Putamen (tissue), 1 donor: ENCODE measurements around the gene KATNA1.
"Not testable (repeated sequence)": the region's sequence is repeated elsewhere in the genome, so short reads cannot be mapped to it uniquely, and the experiment has no call there.

Experiments used
- DNase-seq: peaks from one replicate; pipeline ENCODE4 v3.0.0-alpha.2; 2016; ENCODE audit warnings: low spot score

The KATNA1 gene

DNA sequence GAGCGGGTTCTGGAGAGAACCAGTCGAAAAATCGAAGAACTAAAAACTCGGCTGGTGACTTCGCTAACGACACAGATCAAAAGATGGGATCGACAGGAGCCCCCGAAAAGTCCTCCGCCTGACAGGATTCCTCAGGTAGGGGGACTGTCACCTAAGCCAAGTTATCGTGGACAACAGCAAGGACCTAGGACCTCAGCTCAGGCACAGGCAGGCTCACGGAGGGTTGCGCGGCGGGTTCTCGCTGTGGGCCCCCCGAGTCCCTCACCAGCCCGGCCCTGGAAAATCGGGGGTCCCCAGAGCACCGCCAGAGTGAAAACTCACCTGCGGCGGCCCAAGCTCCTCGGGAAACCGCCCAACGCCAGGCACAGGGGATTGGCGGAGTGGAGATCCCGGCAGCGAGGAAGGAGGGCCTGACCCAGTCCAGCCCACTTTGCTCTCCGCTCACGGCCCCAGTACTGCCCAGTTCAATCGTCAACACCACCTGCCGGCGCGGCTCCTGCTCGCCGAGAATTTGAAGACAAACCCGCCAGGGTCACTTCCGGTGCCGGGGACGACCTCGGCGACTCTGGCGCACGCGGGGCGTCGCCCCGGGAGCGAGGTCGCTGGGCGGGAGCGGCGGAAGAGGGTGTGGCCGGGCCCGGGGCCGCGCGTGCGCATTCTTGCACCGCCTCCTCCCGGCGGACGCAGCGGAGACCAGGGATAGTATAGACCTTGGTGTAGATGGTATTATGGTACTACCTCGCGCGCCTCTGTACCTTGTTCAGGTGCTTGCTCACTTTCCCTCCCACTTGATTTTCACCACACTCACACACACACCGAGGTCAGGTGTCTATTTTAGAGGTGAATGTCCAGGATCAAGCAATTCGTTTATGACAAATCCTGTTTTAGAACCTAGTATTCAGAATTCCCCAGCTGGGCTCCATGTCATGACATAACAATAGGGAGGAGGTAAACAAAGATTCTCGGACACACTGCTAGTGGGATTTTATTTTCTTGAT lies at the start of gene KATNA1:
Gene KATNA1 (minus strand): TSS at position 567 of the 998 bp plus-strand sequence. CDS start 10,167 bp downstream, outside the sequence.
- peak; percentile 83 for DNase-seq

DNA sequence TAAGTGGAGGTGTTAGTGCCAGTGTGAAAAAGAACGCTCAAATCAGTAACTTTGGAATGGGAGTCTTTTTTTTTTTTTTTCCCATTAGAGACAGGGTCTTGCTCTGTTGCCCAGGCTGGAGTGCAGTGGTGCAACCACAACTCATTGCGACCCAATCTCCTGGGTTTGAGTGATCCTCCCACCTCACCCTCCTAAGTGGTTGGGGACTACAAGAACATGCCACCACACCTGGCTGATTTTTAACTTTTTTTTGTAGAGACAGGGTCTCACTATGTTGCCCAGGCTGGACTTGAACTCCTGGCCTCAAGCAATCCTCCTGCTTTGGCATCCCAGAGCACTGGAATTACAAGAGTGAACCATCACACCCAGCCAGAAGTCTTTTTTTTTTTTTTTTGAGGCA lies 49.7 kb upstream of the KATNA1 start:
- no peak for DNase-seq

DNA sequence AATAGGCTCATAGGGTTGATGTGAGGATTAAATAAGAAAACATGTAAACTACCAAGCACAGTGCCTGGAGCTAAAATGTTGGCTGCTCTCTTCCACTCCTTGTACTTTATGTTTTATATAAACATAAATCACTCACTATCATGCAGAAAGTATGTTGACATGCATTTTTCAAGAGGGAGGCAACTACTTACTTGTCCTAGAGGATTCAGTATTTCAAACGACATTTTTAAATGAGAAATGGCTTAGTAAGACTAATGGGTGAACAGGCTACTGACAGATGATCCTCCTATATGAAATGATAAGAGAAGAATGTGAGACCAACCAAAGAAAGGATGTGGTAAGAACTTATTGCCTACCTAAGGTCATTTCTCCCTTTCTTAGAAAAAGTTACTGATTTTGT lies 48.4 kb upstream of the KATNA1 start:
- DNase-seq, result no peak

DNA sequence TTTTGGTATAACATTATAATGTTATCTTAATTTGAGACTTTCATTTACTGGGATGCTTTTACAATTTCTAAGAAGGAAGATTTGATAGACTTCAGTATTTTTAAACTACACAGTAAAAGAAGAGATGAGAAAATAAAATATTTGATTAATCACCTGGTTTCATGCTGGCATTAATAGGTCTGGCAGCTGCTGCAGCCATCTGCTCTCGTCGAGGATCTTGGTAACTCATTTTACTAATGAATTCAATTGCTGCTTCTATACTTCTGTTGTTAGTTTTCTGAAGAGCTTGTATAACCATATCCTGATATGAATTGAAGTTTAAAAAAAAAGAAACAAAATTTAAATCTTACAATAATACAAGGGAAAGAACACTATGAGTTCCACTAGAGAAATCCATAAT lies 46.4 kb upstream of the KATNA1 start:
- DNase-seq, result no peak

DNA sequence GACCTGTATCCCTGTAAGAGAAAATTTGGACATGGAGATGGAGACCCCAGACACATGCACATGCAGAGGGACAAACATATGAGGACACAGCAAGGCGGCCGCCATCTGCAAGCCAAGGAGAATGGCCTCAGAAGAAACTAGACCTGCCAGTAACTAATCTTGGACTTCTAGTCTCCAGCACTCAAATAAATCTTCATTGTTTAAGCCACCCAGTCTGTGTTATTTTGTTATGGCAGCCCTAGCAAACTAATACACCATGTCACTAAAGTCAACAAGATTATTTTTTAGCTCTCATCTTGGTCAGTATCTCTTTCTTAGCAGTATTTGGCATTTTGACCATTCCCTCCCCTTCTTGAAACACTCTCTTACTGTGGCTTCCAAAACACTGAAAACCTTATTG lies 42.7 kb upstream of the KATNA1 start:
- no peak for DNase-seq

DNA sequence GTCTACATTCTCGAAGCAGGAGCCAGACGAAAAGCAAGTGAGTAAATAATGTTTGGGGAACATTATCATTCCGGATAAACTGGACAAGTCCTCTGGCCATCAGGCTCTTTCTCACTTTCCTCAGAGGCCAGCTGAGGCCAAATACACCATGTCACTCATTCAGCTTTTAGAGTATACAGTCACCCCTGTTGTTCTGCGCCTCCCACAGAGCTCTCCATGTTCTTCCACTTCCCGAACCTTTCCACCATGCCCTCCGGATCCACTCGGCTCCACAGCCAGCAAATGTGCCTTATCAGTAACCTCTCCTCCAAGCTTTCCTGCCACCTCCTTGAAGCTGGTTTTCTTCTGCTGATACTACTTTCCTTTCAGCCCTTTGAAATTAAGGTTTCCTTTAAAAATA lies 37.7 kb upstream of the KATNA1 start:
- no peak for DNase-seq

DNA sequence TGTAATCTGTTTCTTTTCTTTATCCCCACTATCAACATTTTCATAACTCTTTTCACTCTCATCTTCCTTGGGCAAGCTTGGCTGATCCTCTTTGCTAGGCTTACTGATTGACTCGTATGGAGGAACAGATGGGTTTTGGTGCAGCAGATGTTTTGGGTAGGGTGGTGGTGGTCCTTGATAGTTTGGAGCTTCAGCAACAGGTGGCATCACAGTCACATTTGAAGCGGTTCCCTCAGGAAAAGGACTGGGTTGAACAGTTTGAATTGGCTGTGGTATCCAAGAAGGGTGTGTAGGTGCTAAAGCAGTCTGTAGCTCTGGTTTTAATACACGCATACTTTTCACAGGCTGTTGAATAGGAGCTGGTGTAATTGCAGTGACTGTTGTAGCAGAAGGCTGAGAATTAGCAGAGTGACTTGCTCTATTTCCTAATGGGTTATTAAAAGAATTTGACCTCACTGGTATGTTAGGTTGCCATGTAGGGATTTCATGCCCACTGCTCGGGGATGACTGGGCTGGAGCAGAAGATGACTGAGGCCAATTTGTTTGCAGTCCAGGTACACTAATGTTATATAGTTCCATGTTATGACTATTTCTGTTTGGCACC lies 34.8 kb upstream of the KATNA1 start:
- DNase-seq, result no peak

DNA sequence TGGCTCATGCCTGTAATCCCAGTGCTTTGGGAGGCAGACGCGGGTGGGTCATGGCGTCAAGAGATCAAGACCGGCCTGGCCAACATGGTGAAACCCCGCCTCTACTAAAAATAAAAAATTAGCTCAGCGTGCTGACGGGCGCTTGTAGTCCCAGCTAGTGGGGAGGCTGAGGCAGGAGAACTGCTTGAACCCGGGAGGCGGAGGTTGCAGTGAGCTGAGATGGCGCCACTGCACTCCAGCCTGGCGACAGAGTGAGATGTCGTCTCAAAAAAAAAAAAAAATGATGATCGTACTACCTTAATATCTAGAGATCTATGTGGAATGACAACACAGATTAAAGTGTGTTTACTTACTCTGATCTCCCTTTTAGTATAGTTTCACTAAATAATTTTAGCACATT lies 33.3 kb upstream of the KATNA1 start:
- not testable (repeated sequence) for DNase-seq

DNA sequence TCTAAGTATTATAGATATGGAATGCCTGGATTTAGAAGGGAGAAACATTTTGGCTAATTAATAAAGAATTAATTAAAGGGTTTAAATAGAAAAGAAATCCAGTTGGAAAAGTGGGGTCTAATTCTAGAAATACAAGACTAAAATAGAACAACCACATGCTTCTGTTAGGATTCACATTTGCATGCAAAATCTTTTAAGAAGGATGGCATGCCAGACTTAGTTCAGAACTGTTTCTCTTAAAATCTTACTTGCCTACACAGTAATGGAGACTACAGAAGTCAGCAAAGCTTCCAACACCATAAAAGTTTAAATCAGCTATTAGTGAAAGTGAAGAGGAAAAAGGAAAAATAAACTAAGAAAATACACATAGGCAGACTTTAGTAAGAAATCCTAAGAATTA lies 32.7 kb upstream of the KATNA1 start:
- peak; percentile 19 for DNase-seq

DNA sequence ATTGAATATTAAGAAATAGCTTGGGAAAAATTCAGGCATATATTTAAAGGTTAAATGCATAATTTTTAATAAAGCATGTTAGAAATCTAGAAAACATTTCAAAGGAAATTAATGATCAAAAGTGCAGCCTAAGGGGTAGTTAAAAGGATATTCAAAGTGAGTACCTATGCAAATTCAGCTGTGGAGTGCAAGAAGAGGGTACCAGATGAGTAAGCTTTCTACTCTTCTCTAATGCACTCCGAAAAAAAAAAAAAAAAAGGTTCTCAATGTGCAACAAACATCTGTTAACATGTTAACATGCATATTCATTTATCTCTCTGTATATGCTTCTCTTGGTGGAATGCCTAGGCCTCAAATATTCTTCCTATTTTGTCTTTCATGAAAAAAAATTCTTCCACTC lies 32.0 kb upstream of the KATNA1 start:
- DNase-seq, result no peak

DNA sequence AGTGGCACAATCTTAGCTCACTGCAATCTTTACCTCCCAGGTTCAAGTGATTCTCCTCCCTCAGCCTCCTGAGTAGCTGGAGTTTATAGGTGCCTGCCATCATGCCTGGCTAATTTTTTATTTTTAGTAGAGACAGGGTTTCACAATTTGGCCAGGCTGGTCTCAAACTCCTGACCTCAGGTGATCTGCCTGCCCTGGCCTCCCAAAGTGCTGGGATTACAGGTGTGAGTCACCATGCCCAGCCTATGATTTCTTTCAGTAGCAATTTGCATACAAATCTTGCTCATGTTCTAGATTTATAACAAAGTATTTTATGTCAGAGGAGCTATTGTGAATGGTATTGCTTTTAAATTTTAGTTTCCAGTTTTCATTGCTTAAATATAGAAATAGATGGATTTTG lies 23.8 kb upstream of the KATNA1 start:
- not testable (repeated sequence) for DNase-seq

DNA sequence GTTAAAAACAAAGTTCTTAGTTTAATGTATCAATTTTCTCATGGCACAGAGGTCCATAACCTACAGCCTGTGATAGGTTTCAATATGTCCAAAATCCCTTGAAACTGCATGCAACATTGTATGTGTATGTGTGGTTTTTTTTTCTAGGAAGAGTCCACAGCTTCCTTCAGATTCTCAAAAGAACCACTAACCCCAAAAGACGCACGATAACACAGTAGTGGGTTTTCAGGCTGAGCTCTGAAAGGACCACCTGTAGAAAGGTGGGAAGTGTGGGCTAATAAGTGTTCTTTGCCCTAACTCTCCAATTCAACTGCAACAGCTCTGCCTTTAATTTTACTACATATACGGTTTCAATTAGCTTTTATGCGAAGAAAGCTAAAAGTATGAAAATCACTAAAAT lies 11.5 kb upstream of the KATNA1 start:
- DNase-seq, result no peak

DNA sequence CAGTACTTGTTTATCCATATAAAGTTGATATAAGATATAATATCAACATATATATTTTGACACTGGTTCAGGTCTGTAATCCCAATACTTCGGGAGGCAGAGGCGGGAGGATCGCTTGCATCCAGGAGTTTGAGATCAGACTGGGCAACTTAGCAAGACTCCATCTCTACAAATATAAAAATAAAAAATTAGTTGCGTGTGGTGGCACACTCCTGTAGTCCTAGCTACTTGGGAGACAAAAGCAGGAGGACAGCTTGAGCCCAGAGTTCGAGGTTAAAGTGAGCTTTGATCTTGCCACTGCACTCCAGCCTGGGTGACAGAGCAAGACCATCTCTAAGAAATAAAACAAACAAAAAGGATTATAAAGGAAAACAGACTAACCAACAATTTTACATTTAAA lies 8.9 kb upstream of the KATNA1 start:
- DNase-seq, result no peak

DNA sequence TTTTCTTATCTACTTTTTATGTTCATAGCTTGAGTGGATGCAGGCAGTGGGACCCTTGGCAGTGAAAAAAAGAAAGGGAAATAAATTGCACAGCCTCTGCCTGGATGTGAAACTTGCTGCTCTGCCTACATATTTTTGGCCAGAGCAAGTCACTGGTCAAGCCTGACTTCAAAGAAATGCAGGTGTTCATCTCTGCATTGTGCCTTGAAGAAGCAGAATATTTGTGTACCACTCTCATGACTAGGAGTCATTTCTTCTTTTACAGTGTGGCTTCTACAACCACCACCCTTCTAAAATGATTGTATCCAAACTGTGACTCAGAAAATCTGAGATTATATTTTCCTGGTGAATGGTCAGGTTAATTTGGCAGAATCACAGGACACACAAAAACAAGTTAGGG lies 2.5 kb upstream of the KATNA1 start:
- no peak for DNase-seq

DNA sequence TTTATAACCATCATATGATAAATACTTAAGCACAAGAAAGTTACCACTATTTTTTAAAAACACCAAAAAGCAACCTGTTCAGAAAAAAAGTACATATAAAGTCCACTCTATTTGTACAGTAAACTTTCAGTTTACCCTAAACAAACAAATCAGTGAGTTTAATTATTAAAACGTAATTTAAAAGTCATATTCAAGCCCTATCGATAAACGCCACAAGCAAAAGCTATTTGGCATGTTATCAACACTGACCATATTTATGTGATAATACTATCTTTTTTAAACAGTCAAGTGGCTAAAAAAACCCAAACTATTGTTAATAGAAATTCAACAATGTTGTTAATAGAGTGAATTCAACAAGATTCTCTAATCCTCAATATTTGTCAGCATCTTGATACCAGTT lies 1.9 kb downstream of the KATNA1 start:
- no peak for DNase-seq

DNA sequence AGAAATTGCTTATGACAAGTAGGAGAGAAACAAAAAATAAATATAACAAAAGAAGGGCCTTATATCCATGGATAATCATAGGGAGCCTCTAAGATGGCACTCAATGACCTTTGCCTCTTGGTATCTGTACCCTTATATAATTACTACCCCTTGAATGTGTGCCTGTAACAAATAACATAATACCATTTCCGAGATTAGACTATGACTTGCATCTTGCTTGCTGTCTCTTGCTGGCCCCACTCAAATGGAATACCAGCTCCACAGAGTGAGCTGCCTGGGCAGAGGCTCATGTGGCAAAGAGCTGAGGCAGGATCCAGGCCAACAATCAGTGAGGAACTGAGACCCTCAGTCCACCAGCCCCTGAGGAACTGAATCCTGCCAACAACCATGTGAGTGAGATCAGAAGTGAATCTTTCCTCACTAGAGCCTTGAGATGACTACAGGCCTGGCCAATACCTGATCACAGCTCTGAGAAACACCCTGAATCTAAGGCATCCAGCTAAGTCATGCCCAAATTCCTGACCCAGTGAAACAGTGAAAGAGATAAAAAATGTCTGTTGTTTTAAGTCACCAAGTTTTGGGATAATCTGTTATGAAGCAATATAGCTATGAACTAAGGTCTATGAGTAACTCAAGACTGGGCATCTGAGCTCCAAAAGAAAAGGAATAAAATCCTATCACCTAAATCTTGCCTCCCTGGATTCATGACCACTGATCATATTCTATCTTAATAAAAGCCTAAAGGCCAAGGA lies 5.5 kb downstream of the KATNA1 start:
- DNase-seq, result no peak

DNA sequence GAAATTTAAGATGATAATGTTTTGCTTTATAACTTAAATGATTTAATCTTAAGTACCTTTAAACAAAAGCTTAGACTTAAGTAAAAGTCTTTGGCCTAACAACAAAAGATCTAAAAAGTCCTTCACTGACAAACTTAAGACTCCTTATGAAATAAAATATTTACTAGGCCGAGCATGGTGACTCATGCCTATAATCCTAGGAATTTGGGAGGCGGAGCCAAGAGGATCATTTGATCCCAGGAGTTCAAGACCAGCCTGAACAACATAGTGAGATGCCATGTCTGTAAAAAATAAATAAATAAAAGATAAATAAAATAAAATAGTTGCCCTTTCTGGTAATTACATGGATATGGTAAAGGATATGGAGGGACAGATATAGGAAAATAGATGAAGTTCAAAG lies 12.4 kb downstream of the KATNA1 start:
- DNase-seq, result no peak

DNA sequence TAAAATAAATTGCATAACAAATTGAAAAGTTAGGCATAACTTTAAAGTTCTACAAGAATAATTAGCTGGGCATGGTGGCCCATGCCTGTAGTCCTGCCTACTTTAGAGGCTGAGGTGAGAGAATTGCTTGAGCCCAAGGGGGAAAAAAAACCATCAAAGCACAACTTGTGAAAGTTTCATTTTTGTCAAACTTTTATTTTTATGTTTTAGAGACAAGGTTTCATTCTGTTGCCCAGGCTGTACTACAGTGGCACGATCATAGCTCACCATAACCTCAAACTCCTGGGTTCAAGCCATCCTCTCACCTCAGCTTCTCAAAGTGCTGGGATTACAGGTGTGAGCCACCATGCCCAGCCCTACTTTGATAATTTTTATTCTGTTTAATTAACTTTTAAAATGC lies 14.2 kb downstream of the KATNA1 start:
- DNase-seq, result no peak

DNA sequence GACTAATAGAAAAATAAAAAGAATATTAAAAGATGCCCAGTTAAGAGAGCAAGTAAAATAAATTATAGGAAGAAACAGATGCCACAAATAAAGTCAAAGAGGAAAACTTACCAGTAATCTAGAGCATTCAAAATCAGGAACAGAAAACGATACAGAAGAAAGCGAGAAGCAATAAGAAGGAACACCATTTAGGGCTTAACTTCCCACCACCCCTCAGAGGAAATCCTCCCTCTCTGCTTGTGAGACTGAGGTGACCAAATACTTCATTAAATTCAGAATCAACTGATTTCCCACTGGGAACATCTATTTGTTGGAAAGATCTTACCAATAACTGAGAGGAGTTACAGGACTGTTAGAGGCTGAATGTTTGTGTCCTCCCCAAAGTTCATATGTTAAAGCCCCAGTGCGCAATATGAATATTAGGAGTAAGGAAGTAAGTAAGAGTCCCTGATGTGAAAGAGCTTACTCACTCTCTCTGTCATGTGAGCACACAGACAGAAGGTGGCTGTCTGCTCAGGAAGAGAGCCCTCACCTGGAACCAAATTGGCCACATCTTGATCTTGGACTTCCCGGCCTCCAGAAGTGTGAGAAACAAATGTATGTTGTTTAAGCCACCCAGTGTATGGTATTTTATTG lies 19.5 kb downstream of the KATNA1 start:
- no peak for DNase-seq

DNA sequence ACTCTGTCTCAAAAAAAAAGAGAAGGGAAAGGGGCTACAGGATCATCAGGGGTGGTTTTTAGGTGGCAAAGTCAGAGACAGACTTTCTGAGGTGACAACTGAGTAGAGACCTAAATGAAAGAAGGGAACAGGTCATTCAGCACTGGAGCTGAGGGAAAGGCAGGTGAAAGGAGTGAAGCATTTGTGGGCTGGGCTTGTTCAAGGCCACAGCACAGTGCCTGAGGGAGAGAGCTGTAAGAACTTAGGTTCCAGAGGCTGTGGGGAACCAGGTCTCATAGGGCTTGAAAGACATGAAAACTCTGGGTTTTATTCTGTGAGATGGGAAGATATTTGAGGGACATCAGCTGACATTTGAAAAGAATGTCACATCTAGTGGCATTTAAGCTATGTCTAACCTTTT lies 20.8 kb downstream of the KATNA1 start:
- DNase-seq, result no peak

DNA sequence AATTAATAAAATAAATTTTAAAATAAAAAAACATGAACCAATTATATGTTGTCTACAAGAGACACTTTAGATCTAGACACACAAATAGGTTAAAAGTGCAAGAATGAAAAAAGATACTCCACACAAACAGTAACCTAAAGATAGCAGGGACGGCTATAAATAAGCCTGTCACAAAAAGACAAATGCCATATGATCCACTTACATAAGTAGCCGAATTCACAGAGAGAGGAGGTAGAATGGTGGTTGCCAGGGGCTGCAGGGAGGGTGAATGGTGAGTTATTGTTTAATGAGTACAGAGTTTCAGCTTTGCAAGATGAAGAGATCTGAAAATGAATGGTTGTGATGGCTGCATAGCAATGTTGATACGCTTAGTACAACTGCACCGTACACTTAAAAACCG lies 32.7 kb downstream of the KATNA1 start:
- peak; percentile 56 for DNase-seq

DNA sequence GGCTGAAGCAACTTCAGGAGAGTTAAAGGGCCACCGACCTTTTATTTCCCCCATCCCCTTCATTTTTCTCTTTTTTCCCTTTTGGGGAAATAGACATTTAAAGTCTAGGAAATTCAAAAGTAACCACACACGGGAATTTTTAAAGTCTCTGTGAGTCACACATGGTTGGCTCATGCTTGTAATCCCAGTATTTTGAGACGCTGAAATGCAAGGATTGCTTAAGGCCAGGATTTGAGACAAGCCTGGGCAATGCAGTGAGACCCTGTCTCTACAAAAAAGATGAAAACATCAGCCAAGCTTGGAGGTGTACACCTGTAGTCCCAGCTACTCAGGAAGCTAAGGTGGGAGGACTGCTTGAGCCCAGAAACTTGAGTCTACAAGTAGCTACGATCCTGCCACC lies 34.2 kb downstream of the KATNA1 start:
- no peak for DNase-seq
